GM19025 (cell line): ENCODE measurements around the gene CAPG.
A peak's percentile ranks its signal among the peaks of the same experiment; 100 is the strongest.
"Not testable (repeated sequence)": the region's sequence is repeated elsewhere in the genome, so short reads cannot be mapped to it uniquely, and the experiment has no call there.

Source experiments
- ATAC-seq: cut with Tn5 transposase; IDR thresholded peaks from one replicate; pipeline ENCODE4 v1.9.1; 2021; ENCODE audit warnings: mild to moderate bottlenecking, low read depth, moderate library complexity; ENCODE audit not compliant: unreplicated experiment

The CAPG gene

GRCh38 chr2:85368921-85369320 lies 41.2 kb downstream of the CAPG start:
- no peak for ATAC-seq

- ATAC-seq = no peak
Measured at GRCh38 chr2:85367180-85367579, 43.0 kb downstream of the CAPG start.

- not testable (repeated sequence) for ATAC-seq
Measured at GRCh38 chr2:85362653-85363387, 47.3 kb downstream of the CAPG start.

GRCh38 chr2:85357736-85358135 lies 52.4 kb downstream of the CAPG start:
- ATAC-seq = no peak

GRCh38 chr2:85356186-85356585 lies 54.0 kb downstream of the CAPG start:
- ATAC-seq = no peak

- ATAC-seq = no peak
Measured at GRCh38 chr2:85355521-85355920, 54.6 kb downstream of the CAPG start.

GRCh38 chr2:85355073-85355410 lies 55.1 kb downstream of the CAPG start:
- no peak for ATAC-seq

- ATAC-seq = peak; percentile 96
Measured at GRCh38 chr2:85354286-85355072, 55.7 kb downstream of the CAPG start, which contains the start of the genes ELMOD3 and RETSAT. Gene ELMOD3 (plus strand): TSS chr2:85354769. CDS start chr2:85357199, 2,430 bp downstream. Gene RETSAT (minus strand): TSS chr2:85354528. CDS start chr2:85354507, 21 bp downstream.

GRCh38 chr2:85353876-85354285 lies 56.3 kb downstream of the CAPG start:
- no peak for ATAC-seq

- no peak for ATAC-seq
Measured at GRCh38 chr2:85347599-85347998, 62.6 kb downstream of the CAPG start.
